Erythroblast (primary cell): ENCODE results near the gene PTS.

Experiments
- GATA1 ChIP-seq: IDR thresholded peaks from 2 replicates; pipeline ENCODE4 v1.6.1; 2011; ENCODE audit warnings: low read depth, mild to moderate bottlenecking, control low read depth, low read length, moderate library complexity
- POLR2A ChIP-seq: IDR thresholded peaks from 2 replicates; pipeline ENCODE4 v1.6.1; 2011; ENCODE audit warnings: mild to moderate bottlenecking, low read length

DNA sequence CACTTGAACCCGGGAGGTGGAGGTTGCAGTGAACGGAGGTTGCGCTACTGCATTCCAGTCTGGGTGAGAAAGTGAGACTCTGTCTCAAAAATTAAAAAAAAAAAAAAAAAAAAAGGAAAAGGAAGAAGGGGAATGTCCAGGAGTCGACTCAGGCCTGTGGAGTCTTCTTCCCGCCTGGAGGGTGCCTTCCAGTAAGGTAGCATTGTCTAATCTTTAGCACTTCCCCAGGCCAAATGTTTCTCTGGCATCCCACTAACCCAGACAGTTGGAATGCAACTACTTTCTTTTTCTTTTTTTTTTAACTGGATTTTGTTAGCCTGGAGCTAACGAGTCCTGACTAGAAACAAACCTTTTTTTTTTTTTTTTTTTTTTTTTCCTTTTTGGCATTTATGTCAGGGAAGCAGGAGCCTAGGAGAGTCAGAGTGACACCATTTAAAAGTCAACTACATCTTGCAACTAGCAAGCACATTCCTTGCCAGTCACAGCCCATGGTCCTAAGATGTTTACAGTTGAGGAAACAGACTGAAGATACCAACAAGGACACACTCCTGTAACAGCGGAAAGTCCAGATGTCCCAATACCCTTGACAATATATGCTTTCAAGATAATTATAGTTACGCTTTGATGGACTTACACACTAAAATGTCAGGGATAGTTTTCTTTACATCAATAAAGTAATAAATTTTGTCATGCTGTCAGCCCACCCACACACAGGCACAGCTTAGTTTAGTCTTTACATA lies 23.8 kb downstream of the PTS start:
- no peak for TF ChIP-seq POLR2A
- no peak for TF ChIP-seq GATA1
